Renal pelvis (tissue), 4 donors: ENCODE measurements around the gene GUCY2D. TPM values are rescaled to one million over a fixed set of nuclear protein-coding genes. Genes with fewer than 3 reads are reported as not detected.
"Not testable (repeated sequence)": the region's sequence is repeated elsewhere in the genome, so short reads cannot be mapped to it uniquely, and the experiment has no call there.

ENCODE experiments used
- DNase-seq: peaks from one replicate; pipeline ENCODE4 v3.0.0-alpha.2; 2013
- polyA plus RNA-seq, 3 donors: library from polyadenylated mRNA; unstranded; fragments of 120-200 nt; gene quantifications; one replicate each; pipeline ENCODE4 v1.2.1, GENCODE V29; 2013; ENCODE audit not compliant: insufficient read length in 3 of 3

GUCY2D gene
- polyA plus RNA-seq, 3 donors, result 0.22 to 0.87 (median 0.40) TPM

GRCh38 chr17:8044819-8045810 lies 42.7 kb downstream of the GUCY2D start:
- DNase-seq, result no peak

GRCh38 chr17:8046306-8046928 lies 44.0 kb downstream of the GUCY2D start:
- DNase-seq, result no peak

GRCh38 chr17:8046929-8047768 lies 44.7 kb downstream of the GUCY2D start:
- DNase-seq, result no peak

GRCh38 chr17:8047769-8048110 lies 45.3 kb downstream of the GUCY2D start:
- DNase-seq, result no peak

GRCh38 chr17:8048236-8048635 lies 45.8 kb downstream of the GUCY2D start:
- DNase-seq, result no peak

GRCh38 chr17:8048736-8049135 lies 46.3 kb downstream of the GUCY2D start:
- no peak for DNase-seq

GRCh38 chr17:8051831-8052230 lies 49.4 kb downstream of the GUCY2D start:
- DNase-seq, result no peak

- DNase-seq, result no peak
Observed at GRCh38 chr17:8052256-8053252, 50.1 kb downstream of the GUCY2D start.

GRCh38 chr17:8053600-8053999 lies 51.2 kb downstream of the GUCY2D start:
- DNase-seq, result no peak

- DNase-seq, result no peak
Observed at GRCh38 chr17:8055851-8056231, 53.4 kb downstream of the GUCY2D start.

- no peak for DNase-seq
Observed at GRCh38 chr17:8056232-8056975, 54.0 kb downstream of the GUCY2D start.

- DNase-seq, result no peak
Observed at GRCh38 chr17:8056976-8057625, 54.7 kb downstream of the GUCY2D start.

- peak; percentile 80 for DNase-seq
Observed at GRCh38 chr17:8057691-8058114, 55.3 kb downstream of the GUCY2D start.

GRCh38 chr17:8059131-8059530 lies 56.7 kb downstream of the GUCY2D start:
- no peak for DNase-seq

GRCh38 chr17:8060274-8060673 lies 57.9 kb downstream of the GUCY2D start:
- DNase-seq, result peak; percentile 78

- DNase-seq, result not testable (repeated sequence)
Observed at GRCh38 chr17:8061851-8062250, 59.4 kb downstream of the GUCY2D start.

- no peak for DNase-seq
Observed at GRCh38 chr17:8062435-8062806, 60.0 kb downstream of the GUCY2D start.

- DNase-seq, result no peak
Observed at GRCh38 chr17:8062807-8063483, 60.5 kb downstream of the GUCY2D start.
